ENCODE data around the gene SATB1. TPM values are rescaled to one million over a fixed set of nuclear protein-coding genes. Genes with fewer than 3 reads are reported as not detected.

The SATB1 gene
- total and polyA plus RNA-seq, 2 of the 8 experiments (the other 6 are each of a cell fraction or from before 2014, with no cell fraction given) = 18.8 to 28.0 TPM

DNA sequence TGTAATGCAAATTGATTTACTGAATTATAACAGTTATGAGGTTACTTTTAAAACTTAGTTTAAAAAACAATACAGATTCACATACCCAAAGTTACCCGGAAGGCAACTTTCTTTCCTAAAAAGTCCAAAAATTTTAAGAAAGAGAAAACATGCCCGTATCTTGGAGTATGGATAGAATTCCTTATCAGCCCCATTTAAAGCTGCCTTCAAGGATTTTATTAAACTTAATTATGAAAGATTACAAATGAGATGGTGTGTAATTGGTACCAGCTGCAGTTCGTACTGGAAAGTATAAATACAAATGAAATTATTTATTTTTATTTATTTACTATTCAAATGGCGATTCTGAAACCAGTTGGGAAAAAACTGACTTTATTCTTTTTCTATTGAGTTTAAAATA, 39.4 kb downstream of the SATB1 start:
- Histone ChIP-seq H2BK15ac (ENCODE audit: low read length) (no peak overlapping the region), H3K4me2 (ENCODE audit: insufficient read depth in 1 of 2, low read depth in 2 of 2, low read length in 2 of 2) (no peak overlapping the region), H3K23me2 (ENCODE audit: low read depth, low read length) (no peaks in the 10 kb centered on the region), H3K23ac (ENCODE audit: insufficient read length) (no peak overlapping the region), H3K4me3 (ENCODE audit: extremely low read depth in 1 of 4, insufficient read depth in 2 of 4, low read depth in 3 of 4, low read length in 4 of 4) (no peak overlapping the region), H3K27ac (ENCODE audit: low read depth, low read length) (no peak overlapping the region), H3K27me3 (replicated peaks in 1 of 4; ENCODE audit: control insufficient read depth in 3 of 4, extremely low read depth in 1 of 4, insufficient read depth in 3 of 4, low read length in 3 of 4) (peaks cover 0 to 1% (median 0%) of the 10 kb centered on the region in 4 experiments; a peak in 1 of 7 replicates), H3K4me1 (replicated peaks in 1 of 4; ENCODE audit: control insufficient read depth in 3 of 4, insufficient read depth in 4 of 4, low read length in 3 of 4) (peaks cover 0 to 3% (median 0%) of the 10 kb centered on the region in 4 experiments; a peak in 3 of 7 replicates), H3K79me2 (ENCODE audit: control insufficient read depth in 1 of 2, insufficient read depth in 2 of 2, low read length in 2 of 2) (no peaks in the 10 kb centered on the region), H2AK5ac (ENCODE audit: low read depth, low read length) (no peak overlapping the region), H2BK5ac (ENCODE audit: low read depth, low read length) (no peak overlapping the region), H2BK20ac (ENCODE audit: low read length) (no peak overlapping the region), H2AFZ (ENCODE audit: low read length) (no peak overlapping the region), H4K91ac (replicated peaks; ENCODE audit: insufficient read length, low read length) (no peak overlapping the region), H3K9me3 (ENCODE audit: insufficient read depth in 2 of 2, low read depth in 1 of 2, low read length in 1 of 2) (no peaks in the 10 kb centered on the region), H3K36me3 (ENCODE audit: control insufficient read depth in 2 of 4, insufficient read depth in 4 of 4, low read length in 3 of 4) (peaks cover 0 to 4% (median 0%) of the 10 kb centered on the region in 4 experiments; a peak in 1 of 8 replicates), H3K9ac (replicated peaks in 1 of 4; ENCODE audit: extremely low read depth in 1 of 4, low read depth in 3 of 4, low read length in 3 of 4) (no peak overlapping the region), H3K4ac (replicated peaks; ENCODE audit: insufficient read length, low read depth, low read length) (no peak overlapping the region), H3K79me1 (ENCODE audit: low read depth, low read length) (no peaks in the 10 kb centered on the region), H2BK12ac (ENCODE audit: low read depth, low read length) (no peak overlapping the region), H3K14ac (ENCODE audit: insufficient read length) (no peak overlapping the region), H2BK120ac (replicated peaks; ENCODE audit: low read depth, low read length) (no peak overlapping the region), H4K5ac (ENCODE audit: insufficient read length, low read depth, low read length) (no peak overlapping the region), H4K20me1 (replicated peaks in 1 of 2; ENCODE audit: control insufficient read depth in 1 of 2, insufficient read depth in 2 of 2, low read length in 2 of 2) (no peaks in the 10 kb centered on the region), H3K56ac (replicated peaks; ENCODE audit: insufficient read length, low read depth, low read length) (no peak overlapping the region), H4K8ac (ENCODE audit: extremely low read depth, insufficient read depth, low read length) (no peak overlapping the region), H3K18ac (ENCODE audit: extremely low read depth, low read length) (no peak overlapping the region)
- CTCF ChIA-PET (ENCODE audit: partially characterized antibody) = interaction anchor here (0.7 to 1.6 kb wide), 5 partner anchors 58 to 491 kb away, joined by 3 to 11 read pairs (median 4); no protein-coding TSS in a partner anchor
- TF ChIP-seq TCF12 (IDR thresholded peaks at IDR 0.05; ENCODE audit: low read depth, low read length) (no peak), CHD2 (IDR thresholded peaks at IDR 0.05; ENCODE audit: low read length) (no peak), CREB1 (IDR thresholded peaks at IDR 0.05) (no peak), CTBP2 (IDR thresholded peaks at IDR 0.05; ENCODE audit: borderline replicate concordance, insufficient read depth, insufficient read length, low read length) (no peak), BRCA1 (IDR thresholded peaks at IDR 0.05; ENCODE audit: low read depth, low read length) (no peak), HDAC2 (IDR thresholded peaks at IDR 0.05; ENCODE audit: borderline replicate concordance in 1 of 2, low read depth in 2 of 2, low read length in 2 of 2) (no peak), RAD21 (IDR thresholded peaks at IDR 0.05 in 1 of 2, conservative IDR thresholded peaks at IDR 0.05 in 1 of 2; ENCODE audit: low read depth in 2 of 2, low read length in 2 of 2) (no peak), NANOG (IDR thresholded peaks at IDR 0.05; ENCODE audit: insufficient read depth, low read depth, low read length, poor library complexity, severe bottlenecking) (no peak)
- FAIRE-seq (no peak), DNase-seq (ENCODE audit: low read depth in 1 of 2, low spot score in 2 of 2) (no peak)
- 94% methylated on average over 4 of the region's 4 CpGs; no CpG with 5 or more reads in 1 of the 2 experiments for WGBS, 2 experiments (ENCODE audit: extremely low coverage in 1 of 2, insufficient coverage in 1 of 2, insufficient read length in 1 of 2, insufficient replicate concordance in 2 of 2, low coverage in 1 of 2, low lambda C conversion rate in 2 of 2, missing lambda C conversion rate in 1 of 2)
- POLR2A ChIA-PET (ENCODE audit: partially characterized antibody) = interaction anchor here (1.5 kb wide), 1 partner anchor 10 kb away, joined by 3 read pairs; no protein-coding TSS in a partner anchor

All from H1 (cell line).